HG02938 (cell line): ENCODE results near the gene MRPL37.

Source experiments
- ATAC-seq: cut with Tn5 transposase; IDR thresholded peaks from one replicate; pipeline ENCODE4 v1.9.1; 2021; ENCODE audit warnings: mild to moderate bottlenecking, moderate library complexity; ENCODE audit not compliant: unreplicated experiment

Gene MRPL37

GRCh38 chr1:54259546-54260140 lies 59.7 kb downstream of the MRPL37 start:
- ATAC-seq, result no peak

GRCh38 chr1:54260810-54261209 lies 60.8 kb downstream of the MRPL37 start:
- ATAC-seq, result no peak

- no peak for ATAC-seq
Observed at GRCh38 chr1:54262244-54262643, 62.3 kb downstream of the MRPL37 start.

- no peak for ATAC-seq
Observed at GRCh38 chr1:54263601-54264226, 63.7 kb downstream of the MRPL37 start.

GRCh38 chr1:54265126-54265525 lies 65.2 kb downstream of the MRPL37 start:
- no peak for ATAC-seq

GRCh38 chr1:54265659-54266058 lies 65.7 kb downstream of the MRPL37 start:
- ATAC-seq, result no peak

- ATAC-seq, result no peak
Observed at GRCh38 chr1:54266195-54266594, 66.2 kb downstream of the MRPL37 start.

GRCh38 chr1:54266908-54267307 lies 66.9 kb downstream of the MRPL37 start:
- ATAC-seq, result no peak
